DMS53 treated with DMSO at 0.1 percent for 48 hours (cell line): Measurements from ENCODE around the gene ZNF791.
"Not testable (repeated sequence)": the region's sequence is repeated elsewhere in the genome, so short reads cannot be mapped to it uniquely, and the experiment has no call there.

Source experiments
- DNase-seq: peaks from one replicate; lab custom pipeline; 2025; ENCODE audit not compliant: unreplicated experiment; lab: John Stamatoyannopoulos, UW

ZNF791 gene

DNA sequence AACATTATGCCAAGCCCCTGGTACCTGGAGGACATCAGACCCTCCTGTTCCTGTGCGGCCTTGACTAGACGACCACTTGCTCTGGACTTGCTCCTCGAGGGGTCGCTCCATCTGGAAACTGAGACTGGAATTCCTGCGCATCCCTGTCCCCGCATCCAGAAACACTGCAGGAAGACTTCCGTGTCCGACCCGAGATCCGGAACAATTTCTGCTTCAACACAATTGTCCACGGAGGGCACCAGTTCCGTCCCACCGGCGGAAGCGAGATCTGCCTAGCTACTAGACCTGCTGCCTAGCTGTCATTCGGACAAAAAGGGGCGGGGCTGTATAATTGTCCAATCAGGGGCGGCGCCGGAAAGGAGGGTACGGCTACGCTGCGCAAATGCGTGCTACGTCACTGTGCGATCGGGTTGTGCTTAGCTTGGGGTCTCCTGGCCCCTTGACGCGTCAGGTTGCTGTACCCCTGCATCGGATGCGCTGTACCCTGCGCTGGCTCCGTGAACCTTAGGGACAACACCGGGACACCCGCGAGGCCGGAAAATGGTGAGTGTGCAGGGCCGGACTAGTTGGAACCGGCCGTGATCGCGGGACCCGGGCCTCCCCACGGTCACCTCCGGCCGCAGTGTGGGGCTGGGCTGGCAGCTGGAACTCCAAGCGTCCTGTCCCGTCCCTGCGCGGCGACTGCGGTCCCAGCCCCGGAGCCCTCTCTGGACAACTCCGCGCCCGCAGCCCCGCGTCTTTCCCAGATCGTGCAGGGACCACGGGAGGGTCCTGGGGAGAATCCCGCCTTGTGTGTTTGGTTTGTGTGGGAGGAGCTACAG lies at the start of gene ZNF791, which contains the start of gene ZNF490:
TSS of gene ZNF791 (plus strand) at position 381 of the 821 bp plus-strand sequence. CDS start at position 541, 160 bp downstream.
TSS of gene ZNF490 (minus strand) at position 274 of the 821 bp plus-strand sequence. CDS start at position 141, 133 bp downstream.
- DNase-seq: peak; percentile 83

DNA sequence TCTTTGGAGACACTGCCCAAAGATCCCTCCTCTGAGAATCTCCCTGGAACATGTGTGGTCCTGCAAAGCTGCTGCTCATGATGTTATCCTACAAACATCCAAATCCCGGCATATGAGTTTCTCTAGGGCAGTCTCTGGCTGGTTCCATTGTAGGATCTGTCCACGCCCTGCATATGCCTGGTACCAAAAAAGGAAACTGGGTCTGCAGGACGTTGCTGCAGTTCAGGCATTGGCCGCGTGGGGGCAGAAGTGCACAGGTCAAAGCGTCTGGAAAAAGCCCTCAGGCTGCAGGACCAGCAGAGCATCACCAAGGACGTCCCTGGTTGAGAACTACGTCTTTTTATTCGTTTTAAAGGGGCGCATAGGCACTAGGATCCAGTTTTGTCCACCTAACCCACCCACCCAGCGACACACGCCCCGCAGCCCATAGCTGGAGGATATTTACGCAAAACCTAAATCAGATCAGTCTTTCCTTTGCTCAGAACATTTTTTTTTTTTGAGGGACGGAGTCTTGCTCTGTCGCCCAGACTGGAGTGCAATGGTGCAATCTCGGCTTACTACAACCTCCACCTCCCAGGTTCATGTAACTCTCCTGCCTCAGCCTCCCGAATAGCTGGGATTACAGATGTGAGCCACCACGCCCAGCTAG lies 46.6 kb upstream of the ZNF791 start:
- peak; percentile 74 for DNase-seq

DNA sequence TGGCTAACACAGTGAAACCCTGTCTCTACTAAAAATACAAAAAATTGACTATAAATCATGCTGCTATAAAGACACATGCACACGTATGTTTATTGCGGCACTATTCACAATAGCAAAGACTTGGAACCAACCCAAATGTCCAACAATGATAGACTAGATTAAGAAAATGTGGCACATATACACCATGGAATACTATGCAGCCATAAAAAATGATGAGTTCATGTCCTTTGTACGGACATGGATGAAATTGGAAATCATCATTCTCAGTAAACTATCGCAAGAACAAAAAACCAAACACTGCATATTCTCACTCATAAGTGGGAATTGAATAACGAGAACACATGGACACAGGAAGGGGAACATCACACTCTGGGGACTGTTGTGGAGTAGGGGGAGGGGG lies 44.3 kb upstream of the ZNF791 start:
- not testable (repeated sequence) for DNase-seq

DNA sequence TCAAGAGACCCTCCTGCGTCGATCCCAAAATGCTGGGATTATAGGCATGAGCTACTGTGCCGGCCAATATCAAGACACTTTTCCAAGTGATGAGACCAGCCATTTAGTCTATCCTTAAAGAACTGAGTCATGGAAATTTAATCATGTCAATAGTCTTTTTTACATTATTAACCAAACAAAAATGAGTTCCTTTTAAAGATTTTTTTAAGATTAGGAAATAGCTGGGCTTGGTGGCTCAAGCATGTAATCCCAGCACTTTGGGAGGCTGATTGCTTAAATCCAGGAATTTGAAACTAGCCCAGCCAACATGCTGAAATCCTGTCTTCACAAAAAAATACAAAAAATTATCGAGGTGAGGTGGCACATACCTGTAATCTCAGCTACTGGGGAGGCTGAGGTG lies 42.8 kb upstream of the ZNF791 start:
- DNase-seq: no peak

DNA sequence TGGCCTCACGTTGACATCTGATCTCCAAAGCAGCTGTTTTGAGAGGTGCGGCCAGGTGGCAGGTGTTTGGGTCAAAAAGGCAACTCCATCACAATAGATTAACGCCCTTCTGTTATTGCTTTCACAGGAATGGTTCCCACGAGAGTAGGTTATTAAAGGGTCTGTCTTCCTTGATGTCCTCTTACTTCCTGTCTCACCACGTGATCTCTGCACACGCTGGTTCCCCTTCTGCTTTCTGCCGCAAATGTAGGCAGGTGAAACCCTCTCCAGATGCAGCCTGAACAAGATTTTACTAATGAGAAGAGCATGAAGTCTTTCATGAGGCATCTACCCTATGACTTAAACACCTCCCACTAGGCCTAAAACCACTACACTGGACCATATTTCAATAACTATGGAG lies 36.7 kb upstream of the ZNF791 start:
- peak; percentile 45 for DNase-seq

DNA sequence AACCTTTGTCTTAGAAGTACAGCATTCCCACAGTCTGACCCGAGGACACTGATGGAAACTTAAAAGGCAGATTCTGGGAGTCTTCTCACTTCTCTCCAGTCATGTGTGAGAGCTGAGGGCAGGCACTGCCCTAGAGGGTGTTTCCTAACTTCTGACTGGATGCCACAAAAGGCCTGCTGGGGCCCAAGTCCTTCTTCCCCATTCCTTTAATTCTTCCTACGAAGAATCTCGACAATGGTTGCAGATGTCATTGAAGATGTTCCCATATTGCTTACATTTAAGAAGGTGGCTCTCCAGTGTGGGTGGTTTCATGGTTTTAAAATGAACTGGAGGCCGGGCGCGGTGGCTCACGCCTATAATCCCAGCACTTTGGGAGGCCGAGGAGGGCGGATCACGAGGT lies 32.1 kb upstream of the ZNF791 start:
- DNase-seq: no peak

DNA sequence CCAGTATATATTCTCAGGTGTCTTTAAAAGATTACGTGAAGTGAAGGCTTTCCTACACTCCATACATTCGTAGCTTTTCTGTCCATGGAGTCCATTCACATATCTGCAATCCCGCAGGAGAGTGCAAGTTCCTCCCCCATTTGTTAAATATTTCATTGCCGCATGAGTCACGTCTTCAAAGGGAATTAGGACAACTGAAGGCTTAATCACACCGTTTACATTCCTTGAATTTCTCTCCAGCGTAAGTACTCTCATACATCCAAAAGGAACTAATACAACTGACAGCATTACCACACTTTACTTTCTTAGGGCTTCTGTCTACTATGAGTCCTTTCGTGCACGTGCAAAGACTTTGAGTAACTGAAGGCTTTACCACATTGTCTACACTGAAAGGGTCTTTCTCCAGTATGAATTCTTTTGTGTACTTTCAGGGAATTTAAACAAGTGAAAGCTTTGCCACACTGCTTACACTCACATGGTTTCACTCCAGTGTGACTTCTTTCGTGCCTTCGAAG lies 30.5 kb upstream of the ZNF791 start:
- no peak for DNase-seq

DNA sequence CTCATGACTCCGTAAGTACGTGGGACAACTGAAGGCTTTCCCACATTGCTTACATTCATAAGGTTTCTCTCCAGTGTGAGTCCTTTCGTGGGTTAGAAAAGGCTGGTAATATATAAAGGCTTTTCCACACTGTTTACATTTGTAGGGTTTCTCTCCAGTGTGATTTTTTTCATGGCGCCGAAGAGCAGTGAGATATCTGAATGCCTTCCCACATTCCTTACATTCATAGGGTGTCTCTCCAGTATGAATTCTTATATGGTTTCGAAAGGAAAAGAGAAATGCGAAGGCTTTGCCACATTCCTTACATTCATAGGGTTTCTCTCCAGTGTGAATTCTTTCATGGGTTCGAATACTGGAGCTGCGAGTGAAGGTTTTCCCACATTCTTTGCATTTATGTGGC lies 29.6 kb upstream of the ZNF791 start:
- no peak for DNase-seq

DNA sequence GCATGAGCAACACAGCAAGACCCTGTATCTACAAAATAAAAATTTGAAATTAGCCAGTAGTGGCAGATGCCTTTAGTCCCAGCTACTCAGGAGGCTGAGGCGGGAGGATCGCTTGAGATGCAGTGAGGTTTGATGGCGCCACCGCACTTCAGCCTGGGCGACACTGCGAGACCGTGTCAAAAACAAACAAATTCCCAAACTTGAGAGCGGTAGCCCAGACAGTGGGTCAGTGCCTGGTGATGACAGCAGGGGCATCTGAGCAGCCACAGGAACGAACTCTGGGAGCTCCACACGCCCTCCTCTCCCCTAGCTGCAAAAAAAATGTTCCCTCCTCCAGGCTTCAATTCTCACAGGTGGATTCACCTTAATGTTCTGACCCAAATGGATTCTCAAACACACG lies 14.2 kb upstream of the ZNF791 start:
- no peak for DNase-seq

DNA sequence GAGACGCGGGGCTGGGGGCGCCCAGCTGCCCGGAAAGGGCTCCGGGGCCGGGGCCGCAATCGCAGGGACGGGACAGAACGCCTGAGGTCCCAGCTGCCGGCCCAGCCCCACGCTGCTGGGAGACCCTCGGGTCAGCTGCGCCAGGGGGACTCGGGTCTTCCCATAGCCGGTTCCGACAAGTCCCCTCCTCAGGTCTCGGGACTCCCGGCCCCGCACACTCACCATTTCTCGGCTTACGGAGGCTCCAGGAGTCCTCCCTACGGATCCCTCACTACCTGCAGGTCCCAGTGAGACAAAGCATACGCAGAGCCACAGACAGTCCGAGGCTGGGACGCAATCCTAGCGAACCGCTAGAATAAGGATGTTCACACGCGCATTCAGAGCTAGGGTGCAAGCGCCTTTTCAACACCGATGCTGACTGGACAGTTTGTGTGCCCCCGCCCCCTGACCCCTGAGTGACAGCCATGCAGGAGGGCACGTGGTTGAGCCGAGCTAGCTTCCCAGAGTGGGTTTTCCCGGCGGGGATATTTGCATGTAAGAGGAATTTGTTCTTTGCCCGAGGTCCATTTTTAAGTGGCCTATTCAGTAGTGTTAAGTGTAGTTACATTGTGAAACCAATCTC lies 13.7 kb upstream of the ZNF791 start:
- DNase-seq: no peak

DNA sequence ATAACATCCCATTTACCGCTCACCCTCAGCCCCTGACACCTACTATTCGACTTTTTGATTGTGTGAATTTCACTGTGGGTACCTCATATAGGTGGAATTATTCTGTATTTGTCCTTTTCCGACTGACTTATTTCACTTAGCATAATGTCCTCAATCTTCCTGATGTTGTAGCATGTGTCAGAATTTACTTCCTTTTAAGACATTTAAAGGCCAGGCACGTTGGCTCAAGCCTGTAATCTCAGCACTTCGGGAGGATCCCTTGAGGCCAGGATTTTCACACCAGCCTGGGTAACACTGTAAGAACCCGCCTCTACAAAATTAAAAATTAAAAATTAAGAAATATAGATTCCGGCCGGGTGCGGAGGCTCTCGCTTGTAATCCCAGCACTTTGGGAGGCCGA lies 13.1 kb upstream of the ZNF791 start:
- no peak for DNase-seq

DNA sequence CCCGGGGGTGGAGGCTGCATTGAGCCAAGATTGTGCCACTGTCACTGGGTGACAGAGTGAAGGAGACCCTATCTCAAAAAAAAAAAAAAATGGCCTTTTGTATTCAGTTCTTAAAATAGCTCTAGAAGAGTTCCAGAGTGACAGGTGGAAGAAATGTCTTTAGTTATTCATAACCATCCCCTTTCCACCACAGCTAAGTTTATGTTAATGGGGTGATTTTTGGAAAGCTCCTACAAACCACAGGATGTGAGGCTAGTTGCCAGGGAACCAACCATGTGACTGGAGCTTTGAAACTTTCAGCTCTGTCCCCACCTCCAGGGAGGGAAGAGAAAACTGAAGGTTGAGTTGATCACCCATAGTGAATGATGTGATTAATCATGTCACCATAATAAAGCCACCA lies 7.0 kb upstream of the ZNF791 start:
- no peak for DNase-seq

DNA sequence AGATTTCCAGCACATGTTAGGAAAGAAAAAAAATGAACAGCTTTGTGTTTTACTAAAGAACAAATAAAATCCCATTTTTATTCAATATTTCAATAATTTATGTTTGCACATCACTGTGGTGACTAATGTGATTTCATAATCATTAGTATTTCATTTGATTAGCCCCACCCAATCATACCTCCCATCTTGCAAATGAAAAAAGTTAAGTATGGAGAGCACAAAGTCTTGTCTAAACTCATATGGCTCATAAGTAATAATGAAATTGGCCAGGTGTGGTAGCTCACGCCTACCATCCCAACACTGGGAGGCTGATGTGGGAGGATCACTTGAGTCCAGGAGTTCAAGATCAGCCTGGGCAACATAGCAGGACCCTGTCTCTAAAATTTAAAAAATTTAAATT lies 3.9 kb upstream of the ZNF791 start:
- DNase-seq: no peak

DNA sequence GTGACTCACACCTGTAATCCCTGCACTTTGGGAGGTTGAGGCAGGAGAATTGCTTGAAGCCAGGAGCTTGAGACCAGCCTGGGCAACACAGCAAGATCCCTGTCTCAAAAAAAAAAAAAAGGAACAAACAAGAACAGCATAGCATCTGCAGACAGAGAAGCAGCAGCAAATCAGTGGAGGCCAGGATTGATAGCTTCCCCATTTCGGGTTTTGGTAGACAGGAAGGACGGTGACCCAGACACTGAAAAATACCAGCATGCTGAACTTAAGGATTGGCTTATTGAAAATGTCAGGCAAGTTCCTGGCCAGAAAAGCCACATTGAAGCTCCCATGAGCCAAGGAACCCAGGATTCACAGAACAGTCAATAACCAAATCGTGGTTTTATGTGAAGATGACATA lies 3.1 kb upstream of the ZNF791 start:
- DNase-seq: no peak

DNA sequence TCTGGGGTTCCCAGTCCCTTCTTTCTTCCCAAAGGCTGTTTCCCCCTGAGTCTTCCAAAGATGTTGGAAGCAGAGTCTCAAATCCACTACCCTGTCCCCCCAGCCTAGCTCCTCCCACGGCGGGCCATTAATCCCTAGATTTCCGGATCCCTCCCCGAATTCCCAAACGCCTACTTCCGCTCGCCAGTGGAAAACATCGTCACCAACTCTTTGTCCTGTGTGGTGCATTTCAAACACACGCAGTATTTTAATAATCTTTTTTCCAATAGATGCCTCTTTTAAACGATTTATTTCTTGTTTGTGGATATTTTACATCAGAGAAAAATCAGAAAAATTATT lies 610 bp downstream of the ZNF791 start:
- DNase-seq: peak; percentile 18

DNA sequence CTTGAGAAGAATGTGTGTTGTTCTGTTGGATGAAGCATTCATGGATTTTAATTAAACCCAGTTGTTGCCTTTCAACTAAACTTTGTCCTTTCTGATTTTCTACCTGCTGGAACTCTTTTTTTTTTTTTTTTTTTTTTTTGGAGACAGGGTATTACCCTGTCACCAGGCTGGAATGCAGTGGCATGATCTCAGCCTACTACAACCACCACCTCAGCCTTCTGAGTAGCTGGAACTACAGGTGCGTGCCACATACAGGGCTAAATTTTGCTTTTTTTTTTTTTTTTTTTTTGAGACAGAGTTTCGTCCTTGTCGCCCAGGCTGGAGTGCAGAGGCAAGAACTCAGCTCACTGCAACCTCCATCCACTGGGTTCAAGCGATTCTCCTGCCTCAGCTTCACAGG lies 6.9 kb downstream of the ZNF791 start:
- DNase-seq: no peak

DNA sequence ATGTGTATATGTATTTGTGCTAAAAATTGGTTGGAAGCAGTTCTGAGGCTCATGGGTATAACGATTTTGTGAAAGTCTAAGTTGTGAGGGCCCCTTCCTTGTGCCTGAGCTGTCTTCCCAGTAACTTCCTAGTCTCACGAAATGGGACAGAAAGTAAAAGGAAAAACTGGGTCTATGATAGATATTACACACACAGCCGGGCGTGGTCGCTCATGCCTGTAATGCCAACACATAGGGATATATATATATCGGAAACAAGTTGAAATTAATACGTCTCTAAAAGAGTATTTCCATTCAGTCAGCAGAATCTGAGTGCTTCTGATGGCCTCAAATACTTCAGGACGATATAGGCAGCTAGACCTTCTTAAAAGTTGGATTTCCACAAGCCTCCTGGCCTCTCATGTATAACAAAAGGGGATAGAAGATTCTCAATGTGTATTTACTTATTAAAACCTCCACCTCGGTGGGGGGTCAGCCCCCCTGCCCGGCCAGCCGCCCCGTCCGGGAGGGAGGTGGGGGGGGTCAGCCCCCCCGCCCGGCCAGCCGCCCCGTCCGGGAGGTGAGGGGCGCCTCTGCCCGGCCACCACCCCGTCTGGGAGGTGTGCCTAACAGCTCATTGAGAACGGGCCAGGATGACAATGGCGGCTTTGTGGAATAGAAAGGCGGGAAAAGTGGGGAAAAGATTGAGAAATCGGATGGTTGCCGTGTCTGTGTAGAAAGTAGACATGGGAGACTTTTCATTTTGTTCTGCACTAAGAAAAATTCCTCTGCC lies 10.7 kb downstream of the ZNF791 start:
- not testable (repeated sequence) for DNase-seq

DNA sequence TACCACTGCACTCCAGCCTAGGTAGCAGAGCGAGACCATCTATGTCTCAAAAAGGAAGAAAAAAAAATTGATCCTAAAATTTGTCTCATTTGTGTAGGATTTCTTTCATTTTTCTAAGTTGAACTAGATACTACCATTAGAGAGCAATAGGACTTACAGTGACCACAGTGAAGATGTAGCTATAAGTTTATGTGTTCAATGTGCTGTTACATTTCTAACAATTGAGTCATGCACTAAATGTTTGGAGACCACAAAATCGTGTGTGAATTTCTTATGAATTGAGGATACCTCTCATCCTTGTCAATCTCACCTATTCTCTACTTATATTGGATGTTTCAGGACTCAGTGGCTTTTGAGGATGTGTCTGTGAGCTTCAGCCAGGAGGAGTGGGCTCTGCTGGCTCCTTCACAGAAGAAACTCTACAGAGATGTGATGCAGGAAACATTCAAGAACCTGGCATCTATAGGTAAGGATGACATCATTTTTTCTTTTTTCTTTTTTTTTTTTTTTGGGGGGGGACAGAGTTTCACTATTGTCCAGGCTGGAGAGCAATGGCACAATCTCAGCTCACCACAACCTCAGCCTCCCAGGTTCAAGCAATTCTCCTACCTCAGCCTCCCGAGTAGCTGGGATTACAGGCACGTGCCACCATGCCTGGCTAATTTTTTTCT lies 12.8 kb downstream of the ZNF791 start:
- no peak for DNase-seq

DNA sequence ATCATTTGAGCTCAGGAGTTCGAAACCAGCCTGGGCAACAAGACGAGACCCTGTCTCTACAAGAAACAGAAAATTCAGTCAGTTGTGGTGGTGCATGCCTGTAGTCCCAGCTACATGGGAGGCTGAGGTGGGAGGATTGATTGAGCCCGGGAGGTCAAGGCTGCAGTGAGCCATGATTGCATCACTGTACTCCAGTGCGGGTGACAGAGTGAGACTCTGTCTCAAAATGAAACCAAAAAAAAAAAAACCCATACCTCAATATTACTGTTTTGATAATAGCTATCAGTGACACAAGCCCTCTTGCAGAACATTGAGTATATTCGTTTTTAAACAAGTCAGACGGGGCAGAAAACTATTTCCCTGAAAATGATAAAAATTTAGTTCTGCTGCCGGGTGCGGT lies 16.2 kb downstream of the ZNF791 start:
- DNase-seq: no peak
